Cardiac muscle cell (in vitro differentiated cells and primary cell): ENCODE measurements around the gene SURF6. TPM values are rescaled to one million over a fixed set of nuclear protein-coding genes. Genes with fewer than 3 reads are reported as not detected.
"Not testable (repeated sequence)": the region's sequence is repeated elsewhere in the genome, so short reads cannot be mapped to it uniquely, and the experiment has no call there.

Experiments
- DNase-seq, 2 donors: peaks; one replicate each; pipeline versions ENCODE4 v3.0.0 to v3.0.0-alpha.2; 2010 to 2017; ENCODE audit warnings: low read depth in 1 of 2, low spot score in 1 of 2
- H3K27ac ChIP-seq: fragments of 200-600 bp; sonication (generic); 2 replicates; pipeline ENCODE4 v1.5.1; 2016
- H3K27me3 ChIP-seq: fragments of 200-600 bp; sonication (generic); 2 replicates; pipeline ENCODE4 v1.6.0; 2016; ENCODE audit warnings: control low read depth
- H3K36me3 ChIP-seq: fragments of 200-600 bp; sonication (generic); 2 replicates; pipeline ENCODE4 v1.5.1; 2016; ENCODE audit warnings: control low read depth
- H3K4me1 ChIP-seq: fragments of 200-600 bp; sonication (generic); 2 replicates; pipeline ENCODE4 v1.8.1; 2017; ENCODE audit warnings: low read depth, mild to moderate bottlenecking, mixed run types
- H3K4me3 ChIP-seq: fragments of 200-600 bp; sonication (generic); 2 replicates; pipeline ENCODE4 v1.5.1; 2016; ENCODE audit warnings: mild to moderate bottlenecking
- H3K9me3 ChIP-seq: fragments of 200-600 bp; sonication (generic); 2 replicates; pipeline ENCODE4 v1.5.1; 2017; ENCODE audit warnings: low read depth, mild to moderate bottlenecking, control low read depth
- CTCF ChIP-seq: IDR thresholded peaks from 2 replicates; pipeline ENCODE4 v1.5.1; 2012; ENCODE audit warnings: low read depth, mild to moderate bottlenecking, low read length
- polyA plus RNA-seq: library from polyadenylated mRNA; unstranded; fragments of >200 nt; fragmentation: Nextera tagmentation; extraction: Ambion mirVana; gene quantifications from 2 replicates; pipeline ENCODE4 v1.2.1, GENCODE V29; 2016
- total RNA-seq: library from RNA; depleted of rRNA; stranded (reverse); fragments of >200 nt; gene quantifications from 2 replicates; pipeline ENCODE4 v1.2.3, GENCODE V29; 2016

Gene SURF6
- total and polyA plus RNA-seq, 2 experiments from 2014 or later: 26.9 to 33.6 TPM

GRCh38 chr9:133320421-133320881 lies 15.5 kb downstream of the SURF6 start:
- no peaks in the 10 kb centered on the region for H3K4me1 ChIP-seq
- no peak for DNase-seq
- no peaks in the 10 kb centered on the region for H3K27me3 ChIP-seq
- no peak overlapping the region for H3K27ac ChIP-seq
- no peaks in the 10 kb centered on the region for H3K36me3 ChIP-seq
- no peak for TF ChIP-seq CTCF
- H3K4me3 ChIP-seq: no peak overlapping the region
- H3K9me3 ChIP-seq: no peaks in the 10 kb centered on the region

GRCh38 chr9:133317551-133317950 lies 18.4 kb downstream of the SURF6 start:
- not testable (repeated sequence) for H3K36me3 ChIP-seq, H3K9me3 ChIP-seq, H3K27ac ChIP-seq, H3K4me3 ChIP-seq, H3K4me1 ChIP-seq, H3K27me3 ChIP-seq, DNase-seq

DNA sequence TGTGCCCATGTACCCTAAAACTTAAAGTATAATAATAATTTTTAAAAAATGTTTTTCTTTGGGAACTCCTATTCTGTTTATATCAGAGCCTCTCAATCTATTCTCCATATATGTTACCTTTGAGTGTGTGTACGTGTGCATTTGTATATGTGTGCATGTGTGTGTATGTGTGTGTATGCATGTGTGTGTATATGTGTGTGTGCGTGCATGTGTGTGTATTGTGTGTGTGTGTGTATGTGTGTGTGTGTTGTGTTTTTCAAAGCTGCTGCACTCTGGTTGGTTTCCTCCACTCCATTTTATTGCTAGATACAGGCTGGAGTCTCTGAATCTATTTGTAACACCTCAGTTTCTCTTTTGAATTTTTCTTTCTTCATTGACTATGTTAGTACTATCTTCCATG lies 20.0 kb downstream of the SURF6 start:
- Histone ChIP-seq H3K4me1 (no peaks in the 10 kb centered on the region), H3K4me3 (no peak overlapping the region), H3K27ac (no peak overlapping the region), H3K36me3 (no peaks in the 10 kb centered on the region), H3K27me3 (no peaks in the 10 kb centered on the region), H3K9me3 (no peaks in the 10 kb centered on the region)
- TF ChIP-seq CTCF: no peak
- DNase-seq: no peak

DNA sequence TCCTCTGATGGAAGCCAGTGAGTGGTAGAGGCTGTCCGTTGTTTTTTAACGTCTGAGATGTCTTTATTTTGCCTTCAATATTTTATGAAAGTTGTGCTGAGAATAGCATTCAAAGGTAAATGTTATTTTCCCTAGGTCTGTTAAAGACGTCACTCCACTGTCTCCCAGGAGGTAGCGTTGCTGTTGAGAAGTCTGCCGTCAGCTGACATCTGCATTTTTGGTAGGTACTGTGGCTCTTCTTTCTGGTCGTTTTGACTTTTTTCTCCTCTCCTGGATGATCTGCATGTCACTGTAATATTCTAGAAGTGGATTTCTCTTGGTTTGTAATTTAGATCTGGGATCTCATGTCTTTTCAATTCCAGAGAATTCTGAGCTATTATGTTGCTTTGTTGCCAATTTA lies 26.4 kb downstream of the SURF6 start:
- Histone ChIP-seq H3K27me3 (no peaks in the 10 kb centered on the region), H3K27ac (no peak overlapping the region), H3K9me3 (no peaks in the 10 kb centered on the region), H3K36me3 (no peaks in the 10 kb centered on the region), H3K4me1 (no peaks in the 10 kb centered on the region), H3K4me3 (no peak overlapping the region)
- DNase-seq: no peak
- no peak for TF ChIP-seq CTCF

DNA sequence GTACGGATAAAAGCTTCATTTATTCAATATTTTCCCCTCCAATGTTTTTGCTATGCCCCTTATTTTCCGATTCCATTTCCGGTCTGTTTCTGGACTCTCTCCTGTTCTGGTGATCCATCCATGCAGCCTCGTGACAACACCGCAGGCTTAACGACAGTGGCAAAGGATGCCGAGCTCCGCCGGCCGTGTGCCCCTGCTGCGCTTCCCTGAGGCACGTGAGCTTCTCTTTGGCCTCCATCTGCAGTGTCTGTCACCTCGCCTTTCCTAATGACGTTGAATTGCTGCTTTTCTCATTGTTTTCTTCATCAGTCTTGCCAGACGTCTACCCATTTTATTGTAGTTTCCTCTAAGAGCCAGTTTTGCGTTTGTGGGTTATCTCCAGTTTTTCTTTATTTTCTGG lies 28.7 kb downstream of the SURF6 start:
- H3K4me1 ChIP-seq: no peaks in the 10 kb centered on the region
- no peak for DNase-seq
- H3K27ac ChIP-seq: no peak overlapping the region
- no peaks in the 10 kb centered on the region for H3K36me3 ChIP-seq
- H3K4me3 ChIP-seq: no peak overlapping the region
- TF ChIP-seq CTCF: no peak
- no peaks in the 10 kb centered on the region for H3K27me3 ChIP-seq
- no peaks in the 10 kb centered on the region for H3K9me3 ChIP-seq

- Histone ChIP-seq H3K27ac (no peak overlapping the region), H3K9me3 (no peaks in the 10 kb centered on the region), H3K4me3 (no peak overlapping the region), H3K4me1 (no peaks in the 10 kb centered on the region), H3K36me3 (no peaks in the 10 kb centered on the region), H3K27me3 (no peaks in the 10 kb centered on the region)
- DNase-seq: no peak
- TF ChIP-seq CTCF: no peak
These were observed 29.5 kb downstream of the SURF6 start for GRCh38 chr9:133306242-133307204.
